GM12891 (cell line): ENCODE results near the gene GNAL.

Experiments
- POLR2A ChIP-seq: IDR thresholded peaks from 2 replicates; pipeline ENCODE4 v1.6.1; 2011; ENCODE audit warnings: low read depth, low read length, control low read depth
- POLR2AphosphoS5 ChIP-seq: IDR thresholded peaks from 2 replicates; pipeline ENCODE4 v1.6.1; 2011; ENCODE audit warnings: low read depth, low read length, control low read depth

DNA sequence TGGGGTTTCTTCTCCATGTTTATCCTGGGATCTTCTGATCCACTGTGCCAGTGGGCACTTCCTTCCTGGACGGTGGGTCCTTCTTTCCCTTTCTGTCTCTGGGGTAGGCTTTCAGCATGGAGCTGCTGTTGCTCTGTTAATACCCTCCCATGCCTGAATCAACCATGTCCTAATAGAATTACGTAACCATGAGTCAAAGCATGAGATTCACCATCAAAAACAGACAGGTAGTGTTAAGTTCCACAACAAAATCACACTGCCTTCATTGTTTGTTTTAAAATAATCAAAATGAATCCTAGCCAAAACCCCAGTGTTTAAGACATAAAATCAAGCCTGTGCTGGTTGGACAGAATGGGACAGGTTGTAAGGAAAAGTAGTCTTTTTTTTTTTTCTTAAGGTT is 37.5 kb downstream of the GNAL start:
- no peak for TF ChIP-seq POLR2AphosphoS5
- no peak for TF ChIP-seq POLR2A
